HAP-1 (cell line): ENCODE results near the gene DPP4.
A peak's percentile ranks its signal among the peaks of the same experiment; 100 is the strongest.

Source experiments
- DNase-seq, 2 experiments: peaks; one replicate each; pipeline ENCODE4 v3.0.0-alpha.2; 2016 to 2020; ENCODE audit warnings: low spot score in 2 of 2
- H3K27me3 ChIP-seq: fragments of 250-450 bp; sonication (Bioruptor Pico); 2 replicates; pipeline ENCODE4 v1.5.1; 2020; ENCODE audit warnings: low read depth, mild to moderate bottlenecking, moderate library complexity
- H3K36me3 ChIP-seq: fragments of 250-450 bp; sonication (Bioruptor Pico); replicated peaks from 2 replicates; pipeline ENCODE4 v1.5.1; 2020; ENCODE audit warnings: mild to moderate bottlenecking
- H3K4me1 ChIP-seq: fragments of 250-450 bp; sonication (Bioruptor Pico); 2 replicates; pipeline ENCODE4 v1.5.1; 2020; ENCODE audit warnings: mild to moderate bottlenecking
- H3K4me3 ChIP-seq: fragments of 250-450 bp; sonication (Bioruptor Pico); 2 replicates; pipeline ENCODE4 v1.5.1; 2020; ENCODE audit warnings: mild to moderate bottlenecking, moderate library complexity
- H3K9me3 ChIP-seq: fragments of 250-450 bp; sonication (Bioruptor Pico); 2 replicates; pipeline ENCODE4 v1.5.1; 2020; ENCODE audit warnings: mild to moderate bottlenecking, moderate library complexity
- in situ Hi-C: fragments of 300-500 bp; cut with MboI; formaldehyde crosslinking; loops from 3 replicates; pipeline ENCODE4 v1.14.3; 2020; ENCODE audit warnings: low sequenced_read_pairs, inconsistent platforms, mixed read lengths

Gene DPP4

DNA sequence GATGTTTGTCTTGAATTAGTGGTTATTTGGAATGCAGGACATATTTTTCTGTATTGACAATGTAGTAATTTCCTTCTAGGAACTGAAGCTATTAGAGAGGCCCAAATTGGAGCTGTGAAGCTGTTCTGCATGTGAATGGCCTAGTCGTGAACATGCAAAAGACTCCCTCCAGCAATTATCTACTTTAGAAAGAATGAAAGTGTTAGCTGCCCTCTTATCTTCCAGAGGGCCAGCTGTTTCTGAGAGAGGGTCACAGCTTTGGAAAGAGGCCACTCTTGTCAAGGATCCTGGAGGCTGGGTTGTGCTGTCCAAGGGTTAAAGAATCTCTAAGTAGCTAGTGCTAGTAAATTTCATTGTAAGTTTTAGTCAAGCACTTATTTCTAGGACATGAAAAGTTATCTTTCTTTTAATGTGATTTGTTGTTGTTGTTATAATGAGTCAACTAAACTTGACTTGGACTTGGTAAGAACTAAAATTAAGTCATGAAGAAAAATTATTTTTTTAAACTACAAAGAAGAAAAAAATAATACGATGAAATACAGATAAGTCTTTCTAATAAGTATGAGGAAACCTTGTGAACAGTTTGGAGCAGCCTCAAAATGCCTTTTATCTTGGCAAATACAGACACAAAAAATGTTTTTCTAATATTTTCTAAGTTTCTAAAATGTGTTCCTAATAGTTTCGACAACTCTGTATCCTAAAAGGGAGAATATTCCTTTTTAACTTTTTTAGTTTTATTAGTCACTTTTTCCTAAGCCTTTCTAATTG, 36.8 kb downstream of the DPP4 start:
- Histone ChIP-seq H3K4me1 (peaks cover 16% of the 10 kb centered on the region), H3K27me3 (no peaks in the 10 kb centered on the region), H3K9me3 (no peaks in the 10 kb centered on the region), H3K4me3 (no peak overlapping the region), H3K36me3 (no peaks in the 10 kb centered on the region)
- peak; percentile 53 to 82 for DNase-seq
- in situ Hi-C loops: no loop called here

DNA sequence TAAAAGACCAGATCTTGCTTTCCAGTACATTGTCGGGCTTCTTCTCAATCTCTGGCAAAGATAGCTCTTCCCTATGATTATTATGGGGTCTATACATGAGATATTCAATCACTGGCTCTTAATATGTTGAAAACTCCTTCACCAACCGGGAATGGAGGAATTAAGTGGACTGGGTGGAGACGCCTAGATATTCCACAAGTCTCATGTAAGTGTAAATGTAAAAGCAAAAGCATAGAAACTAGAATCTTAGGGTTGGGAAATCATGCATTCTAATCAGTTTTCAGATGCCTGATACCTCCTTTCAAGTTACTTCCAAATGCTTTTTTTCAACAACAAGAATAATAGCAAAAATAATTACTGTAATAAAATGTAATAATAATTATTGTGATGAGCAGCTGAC, 38.0 kb downstream of the DPP4 start:
- H3K9me3 ChIP-seq: no peaks in the 10 kb centered on the region
- no peaks in the 10 kb centered on the region for H3K36me3 ChIP-seq
- peaks cover 16% of the 10 kb centered on the region for H3K4me1 ChIP-seq
- in situ Hi-C loops: no loop called here
- no peak for DNase-seq
- no peak overlapping the region for H3K4me3 ChIP-seq
- H3K27me3 ChIP-seq: no peaks in the 10 kb centered on the region

DNA sequence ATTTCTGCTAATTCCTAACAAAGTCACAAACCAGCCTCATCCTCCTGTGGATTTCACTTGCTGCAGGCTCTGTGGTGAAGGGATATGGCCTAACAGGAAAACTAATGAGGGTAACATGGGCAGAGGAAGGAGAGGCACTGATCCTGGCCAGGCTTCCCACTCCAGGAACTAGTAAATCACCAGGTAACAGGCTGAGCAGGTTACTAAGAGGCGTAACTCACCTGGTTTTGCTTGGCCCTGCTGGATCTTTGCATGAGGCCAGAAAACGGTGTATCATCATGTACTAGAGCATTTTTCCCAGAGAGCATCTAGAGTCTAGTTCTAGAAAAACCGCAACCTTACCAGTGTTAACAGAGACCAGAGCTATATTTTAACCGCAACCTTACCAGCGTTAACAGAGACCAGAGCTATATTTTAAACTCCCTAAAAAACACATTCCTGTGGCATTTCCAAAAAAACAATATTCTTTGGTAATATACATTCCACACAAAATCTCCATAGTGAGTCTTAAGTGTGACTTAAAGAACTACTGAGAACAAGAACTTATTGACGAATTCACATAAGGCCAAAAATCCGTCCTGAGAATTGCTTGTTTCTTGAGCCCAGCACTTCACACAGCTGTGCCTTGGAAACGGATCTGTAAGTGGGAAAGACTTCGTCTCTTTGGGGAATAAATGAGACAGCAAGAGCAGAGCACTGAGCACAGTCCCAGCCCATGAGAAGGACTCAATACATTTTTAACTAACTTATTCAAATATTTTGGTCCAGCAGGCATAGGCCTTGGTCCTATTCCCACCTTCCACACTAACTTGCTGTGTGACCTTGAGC, 43.4 kb downstream of the DPP4 start:
- Histone ChIP-seq H3K4me3 (no peak overlapping the region), H3K36me3 (no peaks in the 10 kb centered on the region), H3K9me3 (no peaks in the 10 kb centered on the region), H3K27me3 (no peaks in the 10 kb centered on the region), H3K4me1 (no peaks in the 10 kb centered on the region)
- DNase-seq: no peak
- in situ Hi-C loops: no loop called here

DNA sequence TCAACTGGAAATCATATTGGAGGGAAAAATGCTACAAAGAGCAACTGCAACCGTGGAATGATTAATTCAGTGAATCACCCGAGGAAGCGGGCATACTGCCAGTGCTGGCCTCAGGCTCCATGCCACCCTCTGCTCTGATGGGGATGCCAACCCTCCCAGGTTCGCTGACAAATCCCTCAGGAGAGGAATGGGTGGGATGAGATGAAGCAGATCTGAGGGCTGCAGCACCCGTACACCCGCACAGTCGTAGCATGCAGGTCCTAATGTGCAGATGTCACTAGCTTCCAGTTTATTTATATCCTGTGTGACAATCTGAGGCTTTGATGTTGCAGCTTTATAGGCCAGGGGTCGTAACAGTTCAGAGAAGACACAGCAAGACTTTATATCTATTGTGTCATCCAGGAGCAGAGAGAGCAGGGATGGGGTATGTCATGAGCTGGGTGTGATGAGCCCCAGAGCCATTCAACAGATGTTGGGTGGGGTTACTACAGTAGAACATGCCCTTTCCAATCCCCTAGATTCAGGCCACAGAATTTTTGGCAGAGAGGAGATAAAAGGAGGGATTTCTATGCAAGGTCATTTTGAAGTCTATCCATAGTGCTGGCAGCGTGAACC, 44.6 kb downstream of the DPP4 start:
- no peaks in the 10 kb centered on the region for H3K27me3 ChIP-seq
- H3K9me3 ChIP-seq: no peaks in the 10 kb centered on the region
- H3K4me1 ChIP-seq: no peaks in the 10 kb centered on the region
- H3K36me3 ChIP-seq: no peaks in the 10 kb centered on the region
- H3K4me3 ChIP-seq: no peak overlapping the region
- in situ Hi-C loops: no loop called here
- no peak for DNase-seq

DNA sequence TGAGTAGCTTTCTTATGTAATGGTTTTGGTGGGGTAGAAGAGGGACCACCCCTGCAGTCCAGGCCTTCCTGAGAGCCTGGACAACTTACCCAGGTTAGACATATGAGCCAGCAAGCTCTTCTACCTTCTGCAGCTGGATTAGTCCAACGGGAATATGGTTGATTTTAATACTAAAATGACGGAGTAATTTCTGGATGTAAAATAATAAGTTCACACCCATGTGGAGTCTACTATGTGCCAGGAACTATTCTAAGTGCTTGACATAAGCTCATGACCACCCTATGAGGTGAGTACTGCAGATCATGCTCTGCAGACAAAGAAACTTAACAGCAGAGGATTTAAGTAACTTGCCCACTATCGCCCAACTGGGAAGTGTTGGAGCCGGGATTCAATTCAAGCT, 45.5 kb downstream of the DPP4 start:
- Histone ChIP-seq H3K27me3 (no peaks in the 10 kb centered on the region), H3K9me3 (no peaks in the 10 kb centered on the region), H3K4me1 (no peaks in the 10 kb centered on the region), H3K4me3 (no peak overlapping the region), H3K36me3 (no peaks in the 10 kb centered on the region)
- in situ Hi-C loops: no loop called here
- DNase-seq: no peak

DNA sequence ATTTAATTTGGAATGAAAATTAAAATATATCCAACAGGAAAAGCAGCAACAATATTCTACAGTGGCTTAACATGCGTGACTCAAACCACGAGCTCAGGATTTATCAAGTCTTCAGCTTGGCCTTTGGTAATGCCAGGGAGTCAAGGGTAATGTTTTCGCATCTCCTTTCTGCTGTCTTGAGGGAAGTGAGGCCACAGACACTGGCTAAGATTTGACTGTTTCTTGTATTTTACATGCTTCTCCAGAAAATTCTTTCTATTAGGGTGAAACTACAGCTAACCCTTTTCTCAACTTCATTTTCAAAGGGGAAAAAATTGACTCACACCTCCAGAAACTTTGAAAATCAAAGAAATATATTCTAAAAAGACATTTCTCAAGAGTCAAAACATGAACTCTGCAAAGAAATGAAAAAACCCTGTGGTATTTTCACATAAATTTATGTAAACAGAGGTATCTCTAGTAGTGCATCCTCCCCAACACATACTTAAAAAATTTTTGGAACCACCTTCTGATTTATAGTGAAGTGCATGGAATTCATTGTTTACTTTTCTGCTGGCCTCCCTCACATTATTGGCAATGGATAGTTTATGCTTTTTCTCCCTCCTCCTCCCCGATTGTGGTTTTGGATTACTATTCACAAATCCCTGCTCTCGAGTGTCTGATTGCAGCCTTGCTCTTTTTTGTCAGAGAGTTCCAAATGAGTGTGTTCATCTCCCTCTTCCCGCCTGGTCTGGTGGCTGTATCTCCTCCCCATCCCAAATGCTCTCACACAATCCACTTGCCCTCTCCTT, 48.7 kb downstream of the DPP4 start:
- no peaks in the 10 kb centered on the region for H3K4me1 ChIP-seq
- no peaks in the 10 kb centered on the region for H3K9me3 ChIP-seq
- no peaks in the 10 kb centered on the region for H3K27me3 ChIP-seq
- in situ Hi-C loops: no loop called here
- H3K36me3 ChIP-seq: no peaks in the 10 kb centered on the region
- no peak overlapping the region for H3K4me3 ChIP-seq
- DNase-seq: no peak

DNA sequence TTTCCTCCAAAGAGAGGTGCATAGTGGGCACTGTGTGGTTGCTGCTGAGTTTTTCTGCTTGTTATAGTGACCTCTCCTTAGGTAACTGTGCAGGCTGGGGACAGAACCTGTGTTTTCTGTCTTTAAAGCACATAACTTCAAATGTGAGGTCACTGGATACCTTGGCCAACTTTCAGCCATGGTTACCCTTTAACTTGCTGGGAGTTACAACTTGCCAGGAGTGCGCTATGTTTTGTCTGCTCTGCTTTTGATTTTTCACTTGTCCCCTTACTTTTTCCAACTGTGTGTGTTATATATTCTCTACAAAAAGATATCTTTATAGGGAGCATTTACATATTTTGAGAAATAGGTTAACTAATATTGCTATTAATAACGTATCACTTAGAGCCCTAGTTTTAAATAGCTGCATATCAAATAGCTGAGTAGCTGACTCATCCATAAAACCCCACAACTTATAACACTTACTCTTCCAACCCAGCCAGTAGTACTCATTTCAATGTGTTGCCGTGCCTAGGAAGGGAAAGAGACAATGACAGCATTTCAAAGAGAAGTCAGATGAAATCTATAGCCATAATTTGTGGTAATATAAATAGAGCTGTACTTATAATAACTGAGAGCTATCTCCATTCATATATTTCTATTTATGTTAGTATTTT, 51.6 kb downstream of the DPP4 start:
- Histone ChIP-seq H3K27me3 (no peaks in the 10 kb centered on the region), H3K9me3 (no peaks in the 10 kb centered on the region), H3K4me1 (no peaks in the 10 kb centered on the region), H3K4me3 (no peak overlapping the region), H3K36me3 (no peaks in the 10 kb centered on the region)
- no peak for DNase-seq
- in situ Hi-C loops: loop anchor here (25.0 kb wide), 1 partner anchor 90 kb away; no protein-coding TSS in a partner anchor

DNA sequence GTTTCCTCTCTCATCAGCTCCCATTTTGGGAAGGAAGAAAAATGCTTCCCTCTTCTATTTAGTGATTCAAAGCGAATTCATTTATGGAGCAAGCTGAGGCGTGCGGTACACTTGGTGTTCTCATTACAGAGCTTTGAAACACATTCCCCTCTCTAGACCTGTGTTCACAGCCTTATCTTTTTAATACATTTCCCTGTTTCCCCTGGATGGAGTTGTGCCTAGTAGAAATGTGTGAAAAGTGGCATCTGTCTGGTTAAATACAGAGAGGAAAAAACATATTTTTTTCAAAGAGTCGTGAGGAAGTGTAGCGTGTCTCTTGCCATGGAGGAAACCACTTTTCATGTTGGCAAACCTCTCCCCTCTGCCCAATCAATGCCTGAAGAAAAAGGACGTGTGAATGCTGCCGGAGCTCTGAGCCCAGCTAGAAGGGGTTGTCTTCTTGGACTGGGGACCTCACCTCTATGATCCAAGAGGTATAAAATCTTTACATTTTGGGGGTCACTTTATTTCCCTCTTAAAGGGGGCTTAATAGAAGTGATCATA, 52.4 kb downstream of the DPP4 start:
- Histone ChIP-seq H3K36me3 (no peaks in the 10 kb centered on the region), H3K9me3 (no peaks in the 10 kb centered on the region), H3K4me1 (peaks cover 2% of the 10 kb centered on the region), H3K4me3 (no peak overlapping the region), H3K27me3 (no peaks in the 10 kb centered on the region)
- no peak for DNase-seq
- in situ Hi-C loops: loop anchor here (25.0 kb wide), 1 partner anchor 91 kb away; no protein-coding TSS in a partner anchor

DNA sequence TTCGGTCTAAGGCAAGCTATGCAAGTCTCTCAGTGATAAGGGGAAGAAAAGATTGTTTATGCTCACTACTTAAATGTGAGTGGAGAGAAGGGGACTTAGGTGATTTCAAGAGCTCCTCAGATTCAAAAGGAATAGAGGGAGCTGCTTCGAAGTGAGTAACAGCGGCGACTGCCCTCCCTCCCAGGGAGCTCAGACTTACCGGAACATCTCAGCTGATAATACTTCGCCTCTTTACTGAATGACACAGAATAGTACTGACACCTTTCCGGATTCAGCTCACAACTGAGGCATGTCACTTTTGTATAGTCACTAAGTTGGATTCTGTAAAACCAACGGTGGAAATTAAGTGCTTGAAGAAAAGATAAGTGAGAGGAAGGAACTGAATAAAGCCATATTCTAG, 55.5 kb downstream of the DPP4 start:
- Histone ChIP-seq H3K4me3 (no peak overlapping the region), H3K9me3 (no peaks in the 10 kb centered on the region), H3K27me3 (no peaks in the 10 kb centered on the region; the same call in 1 of the 2 replicates), H3K36me3 (no peaks in the 10 kb centered on the region), H3K4me1 (peaks cover 10% of the 10 kb centered on the region)
- in situ Hi-C loops: loop anchor here (25.0 kb wide), 1 partner anchor 94 kb away; no protein-coding TSS in a partner anchor
- no peak for DNase-seq

DNA sequence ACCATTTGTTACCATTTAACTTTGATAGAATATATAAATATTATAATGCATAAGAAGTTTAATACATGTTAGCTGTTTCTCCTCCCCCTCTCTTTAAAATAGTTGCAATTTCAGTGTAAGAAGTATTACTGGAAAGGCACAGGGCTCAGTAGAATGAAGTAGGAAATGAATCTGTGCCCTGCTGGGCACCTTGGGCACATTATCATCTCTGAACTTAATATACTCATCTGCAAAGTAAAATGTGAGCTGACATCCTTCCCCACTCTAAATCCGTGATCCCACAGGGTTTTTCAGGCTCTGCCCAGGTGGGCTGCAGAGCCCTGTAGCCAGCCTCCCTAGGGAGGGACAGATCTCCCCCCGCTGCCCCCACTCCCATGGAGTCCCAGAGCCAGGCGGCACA, 56.8 kb downstream of the DPP4 start:
- Histone ChIP-seq H3K27me3 (no peaks in the 10 kb centered on the region; the same call in 1 of the 2 replicates), H3K4me3 (no peak overlapping the region), H3K9me3 (no peaks in the 10 kb centered on the region), H3K36me3 (no peaks in the 10 kb centered on the region), H3K4me1 (peaks cover 10% of the 10 kb centered on the region)
- no peak for DNase-seq
- in situ Hi-C loops: loop anchor here (25.0 kb wide), 1 partner anchor 95 kb away; no protein-coding TSS in a partner anchor

DNA sequence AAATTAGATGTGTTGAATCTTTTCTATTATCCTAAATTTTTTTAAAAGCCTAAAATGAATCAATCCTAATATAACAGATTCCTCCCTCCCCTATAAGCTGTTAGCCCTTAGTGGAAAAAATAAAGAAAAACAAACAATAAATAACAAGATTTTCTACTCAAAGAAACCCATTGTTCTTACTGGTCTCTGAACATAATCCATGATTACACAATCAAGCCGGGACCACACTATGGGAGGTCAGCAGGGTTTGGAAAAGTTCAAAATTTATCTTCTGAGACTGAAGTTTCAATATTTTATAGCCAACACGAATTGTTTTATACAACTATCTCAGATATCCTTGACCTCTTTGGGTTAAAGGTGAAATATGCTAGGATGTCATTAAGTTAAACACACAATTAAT, 57.9 kb downstream of the DPP4 start:
- Histone ChIP-seq H3K27me3 (no peaks in the 10 kb centered on the region; the same call in 1 of the 2 replicates), H3K36me3 (no peaks in the 10 kb centered on the region), H3K9me3 (no peaks in the 10 kb centered on the region), H3K4me3 (no peak overlapping the region), H3K4me1 (peaks cover 10% of the 10 kb centered on the region)
- no peak for DNase-seq
- in situ Hi-C loops: loop anchor here (25.0 kb wide), 1 partner anchor 96 kb away; no protein-coding TSS in a partner anchor

DNA sequence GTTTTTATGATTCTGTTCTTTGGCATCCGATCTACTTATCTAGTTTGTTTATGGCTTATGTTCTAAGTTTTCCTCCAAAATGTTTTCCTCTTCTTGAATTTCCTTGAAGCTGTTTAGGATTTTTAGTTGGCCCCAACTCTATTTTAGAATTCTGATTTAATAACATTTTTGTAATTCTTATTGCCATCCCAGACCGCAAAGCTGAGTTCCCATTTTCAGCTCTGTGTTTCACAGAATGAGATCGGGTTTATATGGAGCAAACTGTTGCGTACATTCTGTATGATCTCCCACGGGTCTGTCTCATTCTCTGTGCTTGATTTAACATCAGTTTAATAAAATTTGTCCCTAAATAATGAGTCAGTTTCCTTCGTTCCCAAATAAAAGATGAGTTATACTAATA, 59.3 kb downstream of the DPP4 start:
- H3K4me3 ChIP-seq: no peak overlapping the region
- in situ Hi-C loops: loop anchor here (25.0 kb wide), 1 partner anchor 98 kb away; no protein-coding TSS in a partner anchor

More for the DNA sequence above, 59.3 kb downstream of the DPP4 start:
- DNase-seq: no peak
- H3K36me3 ChIP-seq: no peaks in the 10 kb centered on the region
- H3K27me3 ChIP-seq: no peaks in the 10 kb centered on the region; the same call in 1 of the 2 replicates
- no peaks in the 10 kb centered on the region for H3K9me3 ChIP-seq
- peaks cover 10% of the 10 kb centered on the region for H3K4me1 ChIP-seq
